ENCODE data around the gene PARP12.

DNA sequence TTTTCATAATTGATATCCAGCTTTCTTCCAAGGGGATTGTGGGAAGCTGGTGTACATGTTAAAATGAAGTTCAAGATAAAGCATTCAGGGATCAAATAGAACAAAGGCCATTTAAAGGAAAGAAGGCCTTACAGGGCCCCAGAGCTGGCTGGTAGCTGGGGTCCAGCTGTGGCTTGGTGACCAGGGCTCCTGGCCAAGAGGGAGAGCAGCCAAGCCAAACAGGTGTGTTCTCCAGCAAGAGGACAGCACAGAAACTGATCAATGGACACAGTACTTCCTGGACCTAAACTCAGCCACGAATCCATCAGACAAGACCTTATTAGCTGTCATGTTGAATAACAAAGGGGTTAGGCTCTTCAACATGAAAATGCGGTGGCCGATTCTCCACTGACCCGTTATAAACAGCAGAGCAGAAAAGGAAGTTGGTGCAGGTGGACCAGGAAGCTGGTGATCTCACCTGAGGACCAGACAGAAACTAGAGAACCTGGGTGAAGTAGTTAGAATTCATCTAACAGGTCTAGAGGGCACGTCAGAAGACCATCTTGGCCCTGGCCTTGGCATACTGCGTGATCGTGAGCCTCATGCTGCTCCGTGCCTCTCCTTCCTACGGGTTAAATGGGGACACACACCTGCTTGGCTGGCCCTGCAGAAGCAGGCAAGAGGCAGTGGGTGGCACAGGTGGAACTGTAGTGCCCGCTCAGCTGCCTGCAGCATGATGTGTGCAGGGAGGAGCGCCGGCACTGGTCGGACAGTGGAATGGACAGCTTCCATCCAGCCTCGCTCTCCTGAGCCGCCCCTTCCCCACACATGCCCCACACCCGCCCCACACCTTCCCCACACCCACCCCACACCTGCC is 53.8 kb downstream of the PARP12 start:
- TF ChIP-seq EZH2 (IDR thresholded peaks at IDR 0.05; ENCODE audit: insufficient read depth, poor library complexity, severe bottlenecking) (no peak), EZH2phosphoT487 (IDR thresholded peaks at IDR 0.05; ENCODE audit: insufficient read depth, low read depth) (no peak)

Measured in GM23248 (cell line).